Activated T-cell treated with anti-CD3 and anti-CD28 coated beads, Interleukin-2, amount 50 U/mL, for 24 hours (primary cell): ENCODE data around the gene EDN3.

Source experiments
- DNase-seq: peaks from one replicate; pipeline ENCODE4 v3.0.0-alpha.2; 2020
- H3K27ac Mint-ChIP-seq: 2 replicates; pipeline ENCODE4 v1.8.0; 2020; ENCODE audit warnings: mild to moderate bottlenecking, mixed read lengths
- H3K27me3 Mint-ChIP-seq: 2 replicates; pipeline ENCODE4 v1.8.0; 2020; ENCODE audit warnings: mixed read lengths
- H3K36me3 Mint-ChIP-seq: 2 replicates; pipeline ENCODE4 v1.8.0; 2020; ENCODE audit warnings: low read depth, mixed read lengths
- H3K4me1 Mint-ChIP-seq: 2 replicates; pipeline ENCODE4 v1.8.0; 2020; ENCODE audit warnings: low read depth, mixed read lengths
- H3K4me3 Mint-ChIP-seq: 2 replicates; pipeline ENCODE4 v1.8.0; 2020; ENCODE audit warnings: mild to moderate bottlenecking, moderate library complexity, mixed read lengths
- H3K9me3 Mint-ChIP-seq: 2 replicates; pipeline ENCODE4 v1.8.0; 2020; ENCODE audit warnings: mixed read lengths

Gene EDN3

GRCh38 chr20:59320854-59321647 lies 20.6 kb downstream of the EDN3 start:
- Mint-ChIP-seq H3K27me3 (no peaks in the 10 kb centered on the region), H3K27ac (no peak overlapping the region), H3K4me1 (no peaks in the 10 kb centered on the region), H3K9me3 (no peaks in the 10 kb centered on the region), H3K4me3 (no peak overlapping the region), H3K36me3 (no peaks in the 10 kb centered on the region)
- DNase-seq, result no peak

- H3K27me3 Mint-ChIP-seq, result no peaks in the 10 kb centered on the region
- DNase-seq, result no peak
- H3K4me1 Mint-ChIP-seq, result no peaks in the 10 kb centered on the region
- no peak overlapping the region for H3K27ac Mint-ChIP-seq
- H3K9me3 Mint-ChIP-seq, result no peaks in the 10 kb centered on the region
- H3K36me3 Mint-ChIP-seq, result no peaks in the 10 kb centered on the region
- no peak overlapping the region for H3K4me3 Mint-ChIP-seq
Observed at GRCh38 chr20:59322081-59322480, 21.7 kb downstream of the EDN3 start.

- H3K4me3 Mint-ChIP-seq, result no peak overlapping the region
- no peak for DNase-seq
- H3K27me3 Mint-ChIP-seq, result no peaks in the 10 kb centered on the region
- no peaks in the 10 kb centered on the region for H3K36me3 Mint-ChIP-seq
- H3K27ac Mint-ChIP-seq, result no peak overlapping the region
- no peaks in the 10 kb centered on the region for H3K4me1 Mint-ChIP-seq
- no peaks in the 10 kb centered on the region for H3K9me3 Mint-ChIP-seq
Observed at GRCh38 chr20:59322585-59323454, 22.4 kb downstream of the EDN3 start.

- DNase-seq, result no peak
- H3K27ac Mint-ChIP-seq, result no peak overlapping the region
- H3K4me3 Mint-ChIP-seq, result no peak overlapping the region
- no peaks in the 10 kb centered on the region for H3K9me3 Mint-ChIP-seq
- no peaks in the 10 kb centered on the region for H3K27me3 Mint-ChIP-seq
- no peaks in the 10 kb centered on the region for H3K36me3 Mint-ChIP-seq
- H3K4me1 Mint-ChIP-seq, result no peaks in the 10 kb centered on the region
Observed at GRCh38 chr20:59323731-59324130, 23.3 kb downstream of the EDN3 start.

GRCh38 chr20:59324521-59325141 lies 24.2 kb downstream of the EDN3 start:
- Mint-ChIP-seq H3K4me1 (no peaks in the 10 kb centered on the region), H3K27me3 (no peaks in the 10 kb centered on the region), H3K9me3 (no peaks in the 10 kb centered on the region), H3K36me3 (no peaks in the 10 kb centered on the region), H3K4me3 (no peak overlapping the region), H3K27ac (no peak overlapping the region)
- no peak for DNase-seq

- Mint-ChIP-seq H3K36me3 (no peaks in the 10 kb centered on the region), H3K27me3 (no peaks in the 10 kb centered on the region), H3K27ac (no peak overlapping the region), H3K4me1 (no peaks in the 10 kb centered on the region), H3K4me3 (no peak overlapping the region), H3K9me3 (no peaks in the 10 kb centered on the region)
- no peak for DNase-seq
Observed at GRCh38 chr20:59325142-59325523, 24.7 kb downstream of the EDN3 start.

GRCh38 chr20:59326188-59326587 lies 25.8 kb downstream of the EDN3 start:
- Mint-ChIP-seq H3K36me3 (no peaks in the 10 kb centered on the region), H3K4me3 (no peak overlapping the region), H3K27ac (no peak overlapping the region), H3K9me3 (no peaks in the 10 kb centered on the region), H3K27me3 (peaks cover 3% of the 10 kb centered on the region), H3K4me1 (no peaks in the 10 kb centered on the region)
- DNase-seq, result no peak

GRCh38 chr20:59328071-59328470 lies 27.7 kb downstream of the EDN3 start:
- no peak for DNase-seq
- no peaks in the 10 kb centered on the region for H3K4me1 Mint-ChIP-seq
- no peak overlapping the region for H3K4me3 Mint-ChIP-seq
- no peaks in the 10 kb centered on the region for H3K36me3 Mint-ChIP-seq
- H3K9me3 Mint-ChIP-seq, result no peaks in the 10 kb centered on the region
- peaks cover 6% of the 10 kb centered on the region for H3K27me3 Mint-ChIP-seq
- H3K27ac Mint-ChIP-seq, result no peak overlapping the region

GRCh38 chr20:59331721-59332329 lies 31.4 kb downstream of the EDN3 start:
- Mint-ChIP-seq H3K36me3 (no peaks in the 10 kb centered on the region), H3K4me3 (no peak overlapping the region), H3K27ac (no peak overlapping the region), H3K4me1 (no peaks in the 10 kb centered on the region), H3K27me3 (peaks cover 8% of the 10 kb centered on the region), H3K9me3 (no peaks in the 10 kb centered on the region)
- no peak for DNase-seq

- Mint-ChIP-seq H3K4me1 (no peaks in the 10 kb centered on the region), H3K27me3 (peaks cover 8% of the 10 kb centered on the region), H3K9me3 (no peaks in the 10 kb centered on the region), H3K27ac (no peak overlapping the region), H3K36me3 (no peaks in the 10 kb centered on the region), H3K4me3 (no peak overlapping the region)
- DNase-seq, result no peak
Observed at GRCh38 chr20:59333260-59333845, 32.9 kb downstream of the EDN3 start.

GRCh38 chr20:59333951-59334350 lies 33.5 kb downstream of the EDN3 start:
- Mint-ChIP-seq H3K27me3 (peaks cover 8% of the 10 kb centered on the region), H3K9me3 (no peaks in the 10 kb centered on the region), H3K4me3 (no peak overlapping the region), H3K36me3 (no peaks in the 10 kb centered on the region), H3K27ac (no peak overlapping the region), H3K4me1 (no peaks in the 10 kb centered on the region)
- no peak for DNase-seq

GRCh38 chr20:59334651-59335300 lies 34.4 kb downstream of the EDN3 start:
- Mint-ChIP-seq H3K4me3 (no peak overlapping the region), H3K36me3 (no peaks in the 10 kb centered on the region), H3K27ac (no peak overlapping the region), H3K9me3 (no peaks in the 10 kb centered on the region), H3K4me1 (no peaks in the 10 kb centered on the region), H3K27me3 (peaks cover 8% of the 10 kb centered on the region)
- DNase-seq, result no peak

GRCh38 chr20:59335377-59335776 lies 35.0 kb downstream of the EDN3 start:
- Mint-ChIP-seq H3K4me1 (no peaks in the 10 kb centered on the region), H3K27me3 (peaks cover 8% of the 10 kb centered on the region), H3K27ac (no peak overlapping the region), H3K36me3 (no peaks in the 10 kb centered on the region), H3K4me3 (no peak overlapping the region), H3K9me3 (no peaks in the 10 kb centered on the region)
- no peak for DNase-seq

- DNase-seq, result no peak
Observed at GRCh38 chr20:59336540-59336939, 36.1 kb downstream of the EDN3 start.

More at GRCh38 chr20:59336540-59336939, 36.1 kb downstream of the EDN3 start:
- Mint-ChIP-seq H3K4me3 (no peak overlapping the region), H3K9me3 (no peaks in the 10 kb centered on the region), H3K27ac (no peak overlapping the region), H3K4me1 (no peaks in the 10 kb centered on the region), H3K36me3 (no peaks in the 10 kb centered on the region), H3K27me3 (peaks cover 2% of the 10 kb centered on the region)
